Measurements from ENCODE around the gene KRTAP13-2.

GRCh38 chr21:30355906-30356305 is 16.2 kb downstream of the KRTAP13-2 start:
- no peak for TF ChIP-seq CTCF (IDR thresholded peaks at IDR 0.05; ENCODE audit: poor library complexity)
- no peak for TF ChIP-seq EZH2 (IDR thresholded peaks at IDR 0.05; ENCODE audit: borderline replicate concordance)
